Muscle of leg (tissue), 11 donors: ENCODE data around the gene ELP1. TPM values are rescaled to one million over a fixed set of nuclear protein-coding genes. Genes with fewer than 3 reads are reported as not detected.
A peak's percentile ranks its signal among the peaks of the same experiment; 100 is the strongest.
"Not testable (repeated sequence)": the region's sequence is repeated elsewhere in the genome, so short reads cannot be mapped to it uniquely, and the experiment has no call there.

Source experiments
- DNase-seq: peaks from one replicate; pipeline ENCODE4 v3.0.0; 2013
- H3K27ac ChIP-seq: one replicate; pipeline ENCODE4 v1.5.1; 2013; ENCODE audit warnings: mild to moderate bottlenecking, low read length, control low read depth
- H3K27me3 ChIP-seq: one replicate; pipeline ENCODE4 v1.6.1; 2013; ENCODE audit warnings: low read length; ENCODE audit not compliant: control insufficient read depth, insufficient read depth
- H3K36me3 ChIP-seq: one replicate; pipeline ENCODE4 v1.6.1; 2013; ENCODE audit warnings: low read length; ENCODE audit not compliant: control insufficient read depth, insufficient read depth
- H3K4me1 ChIP-seq: one replicate; pipeline ENCODE4 v1.6.1; 2013; ENCODE audit warnings: low read length; ENCODE audit not compliant: control insufficient read depth, insufficient read depth
- H3K4me3 ChIP-seq: one replicate; pipeline ENCODE4 v1.5.1; 2013; ENCODE audit warnings: low read length, control low read depth
- H3K9me3 ChIP-seq: replicated peaks from 2 replicates; pipeline ENCODE4 v1.6.1; 2013; ENCODE audit warnings: low read depth, low read length; ENCODE audit not compliant: control insufficient read depth
- WGBS: methylation state at CpG from one replicate; pipeline ENCODE4 v1.1.5; 2013; ENCODE audit warnings: missing lambda C conversion rate; ENCODE audit not compliant: insufficient coverage; 5-methylcytosine and 5-hydroxymethylcytosine counted together
- polyA plus RNA-seq, 8 donors: library from polyadenylated mRNA; unstranded; fragments of 120-200 nt; gene quantifications; one replicate each; pipeline versions ENCODE4 v1.2.1 to v1.2.3, GENCODE V29; 2013; ENCODE audit warnings: inconsistent platforms in 1 of 8, low replicate concordance in 1 of 8; ENCODE audit not compliant: insufficient read length in 8 of 8, insufficient read depth in 1 of 8
- total RNA-seq: library from RNA; stranded (reverse); fragments of 120-200 nt; gene quantifications from one replicate; pipeline ENCODE4 v1.2.4, GENCODE V29; 2013

Gene ELP1
- total and polyA plus RNA-seq, 9 donors, result 24.1 to 36.0 (median 28.5) TPM

DNA sequence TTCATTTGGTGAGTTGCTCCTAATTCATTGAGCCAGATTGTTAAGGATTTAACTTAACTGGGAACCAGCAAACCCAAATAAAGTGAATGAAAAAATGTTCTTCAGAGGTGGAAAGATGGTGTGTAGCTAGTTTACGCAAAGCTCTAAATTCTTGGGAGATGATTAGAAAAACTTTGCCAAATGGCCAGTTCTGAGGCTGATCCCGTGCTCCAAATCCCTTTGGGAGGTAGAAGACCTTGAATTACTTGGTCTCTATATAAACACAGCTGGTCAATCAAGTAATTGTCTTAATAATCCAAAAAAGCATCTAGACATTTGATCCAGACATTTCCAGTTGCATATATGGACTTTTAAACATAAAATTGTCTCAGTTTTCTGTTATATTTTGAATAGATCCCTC, 89.5 kb downstream of the ELP1 start:
- peak; percentile 88 for DNase-seq
- Histone ChIP-seq H3K4me3 (no peak overlapping the region), H3K27ac (no peak overlapping the region), H3K36me3 (no peaks in the 10 kb centered on the region), H3K9me3 (no peaks in the 10 kb centered on the region), H3K4me1 (no peaks in the 10 kb centered on the region), H3K27me3 (no peaks in the 10 kb centered on the region)
- 58% methylated on average over 1 of the region's 2 CpGs for WGBS

DNA sequence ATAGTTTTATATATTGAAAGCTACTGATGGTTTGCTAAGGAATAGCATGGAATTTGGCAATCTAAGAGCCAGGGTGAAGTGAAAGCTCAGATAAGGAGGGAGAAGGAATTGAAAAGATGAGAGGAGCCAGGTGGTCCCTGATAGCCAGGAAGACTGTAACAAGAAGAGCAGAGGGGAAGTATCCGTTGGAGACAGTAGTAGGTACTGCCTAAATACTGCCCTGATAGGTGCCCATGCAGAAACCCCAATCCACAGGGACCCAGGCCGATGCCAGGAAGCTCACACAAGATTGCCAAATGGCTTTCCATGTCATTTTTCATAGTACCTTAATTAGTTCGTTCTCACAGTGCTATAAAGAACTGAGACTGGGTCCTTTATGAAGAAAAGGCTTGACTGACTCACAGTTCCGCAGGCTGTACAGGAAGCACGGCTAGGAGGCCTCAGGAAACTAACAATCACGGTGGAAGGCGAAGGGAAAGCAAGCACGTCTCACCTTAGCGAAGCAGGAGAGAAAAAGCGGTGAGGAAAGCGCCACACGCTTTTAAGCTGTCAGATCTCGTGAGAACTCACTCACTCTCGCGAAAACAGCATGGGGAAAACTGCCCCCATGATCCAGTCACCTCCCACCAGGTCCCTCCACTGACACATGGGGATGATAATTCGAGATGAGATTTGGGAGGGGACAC, 91.2 kb downstream of the ELP1 start:
- Histone ChIP-seq H3K4me1 (no peaks in the 10 kb centered on the region), H3K27ac (no peak overlapping the region), H3K9me3 (no peaks in the 10 kb centered on the region), H3K27me3 (no peaks in the 10 kb centered on the region), H3K4me3 (no peak overlapping the region), H3K36me3 (no peaks in the 10 kb centered on the region)
- 82% methylated on average over 9 of the region's 16 CpGs for WGBS
- DNase-seq, result peak; percentile 19

DNA sequence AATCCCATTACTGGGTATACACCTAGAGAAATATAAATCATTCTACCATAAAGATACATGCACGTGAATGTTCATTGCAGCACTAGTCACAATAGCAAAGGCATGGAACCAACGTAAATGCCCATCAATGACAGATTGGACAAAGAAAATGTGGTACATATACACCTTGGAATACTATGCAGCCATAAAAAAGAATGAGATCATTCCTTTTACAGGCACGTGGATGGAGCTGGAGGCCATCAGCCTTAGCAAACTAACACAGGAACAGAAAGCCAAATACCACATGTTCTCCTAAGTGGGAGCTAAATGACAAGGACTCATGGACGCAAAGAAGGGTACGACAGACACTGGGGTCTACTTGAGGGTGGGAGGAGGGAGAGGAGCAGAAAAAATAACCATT, 94.4 kb downstream of the ELP1 start:
- H3K4me3 ChIP-seq, H3K4me1 ChIP-seq, H3K27me3 ChIP-seq, H3K36me3 ChIP-seq, H3K27ac ChIP-seq, DNase-seq, H3K9me3 ChIP-seq: not testable (repeated sequence)
- WGBS, result no CpG with 5 or more reads among the region's 5 CpGs

DNA sequence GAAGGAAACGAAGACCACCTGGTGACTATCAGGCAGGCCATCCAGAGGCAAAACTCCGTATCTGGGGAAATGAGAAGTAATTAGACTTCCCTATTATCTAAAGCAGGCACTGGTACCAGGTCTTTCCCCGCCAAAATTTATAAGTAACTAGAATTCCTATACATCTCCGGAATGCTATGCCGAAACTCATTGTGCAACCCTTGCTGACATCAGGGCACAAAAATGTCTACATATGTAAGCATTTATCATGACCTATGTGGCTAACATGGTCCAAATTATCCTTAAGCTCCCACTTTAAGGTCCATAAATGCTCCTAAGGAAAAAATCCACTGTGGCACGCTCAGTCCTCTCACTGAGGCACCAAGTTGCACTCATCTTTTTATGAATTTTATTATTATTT, 95.9 kb downstream of the ELP1 start:
- peak; percentile 5 for DNase-seq
- Histone ChIP-seq H3K36me3 (no peaks in the 10 kb centered on the region), H3K4me1 (peaks cover 8% of the 10 kb centered on the region), H3K27ac (no peak overlapping the region), H3K4me3 (no peak overlapping the region), H3K9me3 (no peaks in the 10 kb centered on the region), H3K27me3 (no peaks in the 10 kb centered on the region)
- 62% methylated on average over 4 of the region's 6 CpGs for WGBS

- no peaks in the 10 kb centered on the region for H3K9me3 ChIP-seq
- no peak overlapping the region for H3K27ac ChIP-seq
- DNase-seq, result no peak
- WGBS, result no CpG with 5 or more reads among the region's 4 CpGs
- peaks cover 8% of the 10 kb centered on the region for H3K4me1 ChIP-seq
- no peaks in the 10 kb centered on the region for H3K36me3 ChIP-seq
- no peak overlapping the region for H3K4me3 ChIP-seq
- H3K27me3 ChIP-seq, result no peaks in the 10 kb centered on the region
Observed at GRCh38 chr9:108837530-108837929, 96.4 kb downstream of the ELP1 start.

GRCh38 chr9:108836781-108837180, 97.1 kb downstream of the ELP1 start:
- no peaks in the 10 kb centered on the region for H3K36me3 ChIP-seq
- H3K27ac ChIP-seq, result no peak overlapping the region
- WGBS, result 33% methylated on average over 5 of the region's 5 CpGs
- peaks cover 8% of the 10 kb centered on the region for H3K4me1 ChIP-seq
- DNase-seq, result no peak
- H3K27me3 ChIP-seq, result no peaks in the 10 kb centered on the region
- no peaks in the 10 kb centered on the region for H3K9me3 ChIP-seq
- H3K4me3 ChIP-seq, result no peak overlapping the region

- Histone ChIP-seq H3K36me3 (no peaks in the 10 kb centered on the region), H3K27me3 (no peaks in the 10 kb centered on the region), H3K27ac (no peak overlapping the region), H3K4me1 (peaks cover 8% of the 10 kb centered on the region), H3K4me3 (no peak overlapping the region), H3K9me3 (no peaks in the 10 kb centered on the region)
- DNase-seq, result no peak
- WGBS, result 86% methylated on average over 7 of the region's 9 CpGs
Observed at GRCh38 chr9:108836319-108836718, 97.6 kb downstream of the ELP1 start.

GRCh38 chr9:108835831-108836230, 98.1 kb downstream of the ELP1 start:
- Histone ChIP-seq H3K27ac (no peak overlapping the region), H3K36me3 (no peaks in the 10 kb centered on the region), H3K9me3 (no peaks in the 10 kb centered on the region), H3K4me3 (no peak overlapping the region), H3K4me1 (peaks cover 8% of the 10 kb centered on the region), H3K27me3 (no peaks in the 10 kb centered on the region)
- WGBS, result 100% methylated on average over 1 of the region's 7 CpGs
- no peak for DNase-seq

DNA sequence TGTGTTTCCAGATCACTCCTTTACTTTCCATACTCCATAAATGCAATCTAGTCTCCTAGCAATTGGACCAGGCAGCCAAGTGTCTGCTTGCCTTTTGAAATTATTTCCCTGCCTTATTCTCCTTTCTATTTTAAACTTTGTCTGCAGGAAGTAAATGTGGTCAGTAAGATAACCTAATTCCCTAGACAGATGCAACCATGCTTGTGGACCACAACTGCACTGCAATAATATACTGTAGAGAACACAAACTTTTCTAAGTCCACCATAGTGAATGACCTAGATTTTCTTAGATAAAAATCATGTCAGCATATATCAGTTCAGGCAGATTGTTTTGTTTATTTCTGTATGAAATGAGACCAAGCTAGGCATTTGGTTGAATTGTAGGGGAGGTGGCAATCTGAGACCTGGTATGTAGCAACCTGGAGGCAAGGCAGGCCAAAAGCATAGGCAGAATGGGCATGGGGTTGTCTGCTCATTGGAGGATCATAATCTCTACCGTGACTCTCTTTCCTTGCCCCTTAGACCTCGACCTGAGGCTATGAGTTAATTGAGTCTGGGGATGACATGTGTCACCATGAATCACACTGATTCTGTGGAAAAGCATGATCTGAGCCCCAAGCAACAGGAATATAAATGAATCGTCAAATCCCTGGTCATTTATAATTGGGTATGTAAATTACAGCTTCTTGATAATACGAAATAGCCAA, 98.8 kb downstream of the ELP1 start:
- H3K4me3 ChIP-seq, result no peak overlapping the region
- H3K27ac ChIP-seq, result no peak overlapping the region
- DNase-seq, result no peak
- peaks cover 8% of the 10 kb centered on the region for H3K4me1 ChIP-seq
- H3K9me3 ChIP-seq, result no peaks in the 10 kb centered on the region
- no peaks in the 10 kb centered on the region for H3K27me3 ChIP-seq
- 70% methylated on average over 1 of the region's 4 CpGs for WGBS
- H3K36me3 ChIP-seq, result no peaks in the 10 kb centered on the region

DNA sequence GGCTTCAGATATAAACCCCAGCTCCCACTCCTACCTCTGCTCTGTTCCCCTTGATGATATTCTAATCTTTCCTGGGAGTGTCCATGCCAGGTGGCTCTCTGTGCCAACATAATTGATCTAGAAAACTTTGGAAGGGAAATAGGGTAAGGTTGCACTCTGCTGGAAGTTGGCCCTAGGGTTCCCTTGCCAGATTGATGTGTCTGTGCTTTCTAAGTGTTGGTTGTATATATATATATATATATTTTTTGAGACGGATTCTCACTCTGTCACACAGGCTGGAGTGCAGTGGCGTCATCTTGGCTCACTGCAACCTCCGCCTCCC, 101.8 kb downstream of the ELP1 start:
- Histone ChIP-seq H3K27me3 (no peaks in the 10 kb centered on the region), H3K9me3 (no peaks in the 10 kb centered on the region), H3K4me1 (peaks cover 8% of the 10 kb centered on the region), H3K36me3 (no peaks in the 10 kb centered on the region), H3K27ac (no peak overlapping the region), H3K4me3 (no peak overlapping the region)
- WGBS, result 100% methylated on average over 2 of the region's 3 CpGs
- no peak for DNase-seq
